Measurements from ENCODE around the gene SLC25A11. TPM values are rescaled to one million over a fixed set of nuclear protein-coding genes. Genes with fewer than 3 reads are reported as not detected.
"Not testable (repeated sequence)": the region's sequence is repeated elsewhere in the genome, so short reads cannot be mapped to it uniquely, and the experiment has no call there.

The SLC25A11 gene
- total and polyA plus RNA-seq, 4 experiments from 2014 or later, result 43.5 to 101 (median 52.3) TPM

GRCh38 chr17:4908711-4909496 lies 30.9 kb downstream of the SLC25A11 start:
- Mint-ChIP-seq H3K36me3 (no peaks in the 10 kb centered on the region), H3K27ac (no peak overlapping the region), H3K9me3 (peaks cover 0 to 2% (median 0%) of the 10 kb centered on the region in 8 donors), H3K4me3 (no peak overlapping the region), H3K4me1 (peaks cover 0 to 6% (median 1%) of the 10 kb centered on the region in 4 donors), H3K27me3 (no peaks in the 10 kb centered on the region)
- H3K27ac ChIP-seq (ENCODE audit: low read depth, low read length), result peak overlapping the region; percentile 5
- DNase-seq, result peak; percentile 73 to 76 (median 76)
- no peaks in the 10 kb centered on the region for H3K36me3 ChIP-seq (ENCODE audit: insufficient read depth, low read length)
- no peak overlapping the region for H3K4me3 ChIP-seq (ENCODE audit: low read length in 2 of 2)
- ChIA-PET POLR2A (ENCODE audit: partially characterized antibody) (interaction anchor here (0.6 to 2.4 kb wide), 13 partner anchors 9 to 78 kb away, joined by 3 to 46 read pairs (median 5); partner anchors contain the start of genes C17orf107, RNF167, SLC25A11 and SPAG7), CTCF (ENCODE audit: partially characterized antibody) (interaction anchor here (0.7 to 4.1 kb wide), 29 partner anchors 9 to 342 kb away, joined by 3 to 41 read pairs (median 5); partner anchors contain the start of genes ARRB2, C17orf107, CAMTA2 and ENO3)
- H3K9me3 ChIP-seq (ENCODE audit: control insufficient read depth in 1 of 2, low read length in 2 of 2), result no peaks in the 10 kb centered on the region
- intact Hi-C loops (cut with micrococcal nuclease), result loop anchor here (1.0 kb wide), 5 partner anchors 47 to 153 kb away; partner anchors contain the start of genes CAMTA2 and SPAG7
- H3K27me3 ChIP-seq (ENCODE audit: insufficient read depth, low read length), result no peaks in the 10 kb centered on the region
- peaks cover 16% of the 10 kb centered on the region for H3K4me1 ChIP-seq (ENCODE audit: insufficient read depth, low read length)

GRCh38 chr17:4908301-4908700 lies 31.5 kb downstream of the SLC25A11 start:
- Histone ChIP-seq H3K4me1 (ENCODE audit: insufficient read depth, low read length) (peaks cover 22% of the 10 kb centered on the region), H3K4me3 (ENCODE audit: low read length in 2 of 2) (no peak overlapping the region), H3K36me3 (ENCODE audit: insufficient read depth, low read length) (no peaks in the 10 kb centered on the region), H3K9me3 (ENCODE audit: control insufficient read depth in 1 of 2, low read length in 2 of 2) (no peaks in the 10 kb centered on the region), H3K27me3 (ENCODE audit: insufficient read depth, low read length) (no peaks in the 10 kb centered on the region), H3K27ac (ENCODE audit: low read depth, low read length) (peak overlapping the region; percentile 5)
- Mint-ChIP-seq H3K4me3 (no peak overlapping the region), H3K36me3 (no peaks in the 10 kb centered on the region), H3K27ac (no peak overlapping the region), H3K4me1 (peaks cover 4 to 11% (median 6%) of the 10 kb centered on the region in 4 donors), H3K9me3 (no peaks in the 10 kb centered on the region), H3K27me3 (no peaks in the 10 kb centered on the region)
- ChIA-PET CTCF (ENCODE audit: partially characterized antibody) (interaction anchor here (0.8 to 4.1 kb wide), 25 partner anchors 9 to 341 kb away, joined by 3 to 41 read pairs (median 5); partner anchors contain the start of genes ARRB2, C17orf107, CAMTA2 and ENO3), POLR2A (ENCODE audit: partially characterized antibody) (interaction anchor here (0.7 to 2.4 kb wide), 10 partner anchors 9 to 78 kb away, joined by 3 to 46 read pairs (median 4); partner anchors contain the start of genes C17orf107, RNF167, SLC25A11 and SPAG7)
- intact Hi-C loops (cut with micrococcal nuclease), result no loop called here
- DNase-seq, result no peak

- H3K36me3 ChIP-seq (ENCODE audit: insufficient read depth, low read length); POLR2A ChIA-PET (ENCODE audit: partially characterized antibody); DNase-seq; H3K9me3 Mint-ChIP-seq; H3K4me3 Mint-ChIP-seq; intact Hi-C loops (cut with micrococcal nuclease); H3K27ac ChIP-seq (ENCODE audit: low read depth, low read length); H3K27ac Mint-ChIP-seq; H3K9me3 ChIP-seq (ENCODE audit: control insufficient read depth in 1 of 2, low read length in 2 of 2); H3K4me3 ChIP-seq (ENCODE audit: low read length in 2 of 2); H3K36me3 Mint-ChIP-seq; H3K27me3 Mint-ChIP-seq; H3K27me3 ChIP-seq (ENCODE audit: insufficient read depth, low read length): not testable (repeated sequence)
- CTCF ChIA-PET (ENCODE audit: partially characterized antibody), result interaction anchor here (3.4 kb wide), 1 partner anchor 60 kb away, joined by 24 read pairs; the partner anchor contains the start of gene SPAG7
- peaks cover 32% of the 10 kb centered on the region for H3K4me1 ChIP-seq (ENCODE audit: insufficient read depth, low read length)
- H3K4me1 Mint-ChIP-seq, result peaks cover 14 to 24% (median 20%) of the 10 kb centered on the region in 4 donors
Measured at GRCh38 chr17:4906642-4907041, 33.2 kb downstream of the SLC25A11 start.

GRCh38 chr17:4903051-4903818 lies 36.6 kb downstream of the SLC25A11 start, which contains the start of gene CHRNE:
Gene CHRNE, minus strand, starts transcription at chr17:4903098. Its CDS starts 35 bp downstream, at chr17:4903063.
- Histone ChIP-seq H3K27ac (ENCODE audit: low read depth, low read length) (no peak within 1 kb of the TSS), H3K4me3 (ENCODE audit: low read length in 2 of 2) (no peak within 1 kb of the TSS), H3K36me3 (ENCODE audit: insufficient read depth, low read length) (no peaks in the 10 kb centered on the region), H3K4me1 (ENCODE audit: insufficient read depth, low read length) (peaks cover 41% of the 10 kb centered on the region), H3K9me3 (ENCODE audit: control insufficient read depth in 1 of 2, low read length in 2 of 2) (no peaks in the 10 kb centered on the region), H3K27me3 (ENCODE audit: insufficient read depth, low read length) (no peaks in the 10 kb centered on the region)
- Mint-ChIP-seq H3K4me3 (peak within 1 kb of the TSS; percentile 24 to 80 (median 69)), H3K27ac (peak within 1 kb of the TSS; percentile 83 to 94 (median 90)), H3K9me3 (no peaks in the 10 kb centered on the region), H3K27me3 (peaks cover 0 to 2% of the 10 kb centered on the region in 2 donors), H3K4me1 (peaks cover 19 to 45% (median 37%) of the 10 kb centered on the region in 4 donors), H3K36me3 (peaks cover 0 to 1% of the 10 kb centered on the region in 2 donors)
- DNase-seq, result peak; percentile 75 to 87 (median 79)
- ChIA-PET CTCF (ENCODE audit: partially characterized antibody) (interaction anchor here (0.7 to 4.9 kb wide), 23 partner anchors 9 to 336 kb away, joined by 3 to 23 read pairs (median 4); partner anchors contain the start of genes ARRB2, GLTPD2, PSMB6 and RNF167), POLR2A (ENCODE audit: partially characterized antibody) (interaction anchor here (0.7 to 5.7 kb wide), 9 partner anchors 13 to 288 kb away, joined by 3 to 40 read pairs (median 5); partner anchors contain the start of genes ARRB2, PFN1, RNF167 and SLC25A11)
- intact Hi-C loops (cut with micrococcal nuclease), result loop anchor here (1.0 to 5.0 kb wide), 3 partner anchors 38 to 336 kb away; partner anchors contain the start of genes ARRB2, RNF167 and SLC25A11

GRCh38 chr17:4902540-4902939 lies 37.3 kb downstream of the SLC25A11 start:
- intact Hi-C loops (cut with micrococcal nuclease), result loop anchor here (2.0 to 5.0 kb wide), 2 partner anchors 38 to 335 kb away; partner anchors contain the start of genes RNF167 and SLC25A11
- Mint-ChIP-seq H3K9me3 (no peaks in the 10 kb centered on the region), H3K27me3 (peaks cover 0 to 2% of the 10 kb centered on the region in 2 donors), H3K36me3 (peaks cover 0 to 1% of the 10 kb centered on the region in 2 donors), H3K27ac (peak overlapping the region; percentile 83 to 94 (median 90)), H3K4me3 (peak overlapping the region in 5 of 8 donors; percentile 29 to 80 (median 57)), H3K4me1 (peaks cover 19 to 48% (median 38%) of the 10 kb centered on the region in 4 donors)
- Histone ChIP-seq H3K4me3 (ENCODE audit: low read length in 2 of 2) (no peak overlapping the region), H3K4me1 (ENCODE audit: insufficient read depth, low read length) (peaks cover 39% of the 10 kb centered on the region), H3K27ac (ENCODE audit: low read depth, low read length) (no peak overlapping the region), H3K27me3 (ENCODE audit: insufficient read depth, low read length) (no peaks in the 10 kb centered on the region), H3K9me3 (ENCODE audit: control insufficient read depth in 1 of 2, low read length in 2 of 2) (no peaks in the 10 kb centered on the region), H3K36me3 (ENCODE audit: insufficient read depth, low read length) (no peaks in the 10 kb centered on the region)
- DNase-seq, result no peak
- POLR2A ChIA-PET (ENCODE audit: partially characterized antibody), result interaction anchor here (0.8 to 5.7 kb wide), 9 partner anchors 12 to 193 kb away, joined by 3 to 40 read pairs (median 4); partner anchors contain the start of genes ARRB2, PFN1, RNF167 and SLC25A11
- CTCF ChIA-PET (ENCODE audit: partially characterized antibody), result interaction anchor here (0.7 to 4.9 kb wide), 17 partner anchors 10 to 196 kb away, joined by 3 to 23 read pairs (median 5); partner anchors contain the start of genes ARRB2, GLTPD2, PSMB6 and RNF167

GRCh38 chr17:4901648-4902344 lies 38.0 kb downstream of the SLC25A11 start:
- DNase-seq, result peak in 2 of 5 donors; percentile 28 to 41
- intact Hi-C loops (cut with micrococcal nuclease), result loop anchor here (2.0 to 5.0 kb wide), 2 partner anchors 39 to 334 kb away; partner anchors contain the start of genes RNF167 and SLC25A11
- H3K27ac Mint-ChIP-seq, result peak overlapping the region; percentile 88 to 99 (median 97)
- POLR2A ChIA-PET (ENCODE audit: partially characterized antibody), result interaction anchor here (1.0 to 5.7 kb wide), 6 partner anchors 11 to 193 kb away, joined by 3 to 40 read pairs (median 15); partner anchors contain the start of genes PFN1, RNF167 and SLC25A11
- Histone ChIP-seq H3K27ac (ENCODE audit: low read depth, low read length) (peak overlapping the region; percentile 37), H3K9me3 (ENCODE audit: control insufficient read depth in 1 of 2, low read length in 2 of 2) (no peaks in the 10 kb centered on the region), H3K36me3 (ENCODE audit: insufficient read depth, low read length) (no peaks in the 10 kb centered on the region), H3K27me3 (ENCODE audit: insufficient read depth, low read length) (no peaks in the 10 kb centered on the region), H3K4me3 (ENCODE audit: low read length in 2 of 2) (no peak overlapping the region), H3K4me1 (ENCODE audit: insufficient read depth, low read length) (peaks cover 39% of the 10 kb centered on the region)
- CTCF ChIA-PET (ENCODE audit: partially characterized antibody), result interaction anchor here (0.8 to 4.9 kb wide), 12 partner anchors 11 to 192 kb away, joined by 3 to 23 read pairs (median 4); partner anchors contain the start of genes ARRB2, CAMTA2, GLTPD2 and PSMB6
- peaks cover 0 to 2% of the 10 kb centered on the region in 2 donors for H3K27me3 Mint-ChIP-seq
- H3K4me3 Mint-ChIP-seq, result peak overlapping the region in 5 of 8 donors; percentile 5 to 82 (median 45)
- H3K9me3 Mint-ChIP-seq, result no peaks in the 10 kb centered on the region
- H3K4me1 Mint-ChIP-seq, result peaks cover 19 to 48% (median 34%) of the 10 kb centered on the region in 4 donors
- H3K36me3 Mint-ChIP-seq, result peaks cover 0 to 6% of the 10 kb centered on the region in 2 donors
